Measurements from ENCODE around the gene LENG1.

The LENG1 gene

GRCh38 chr19:54152267-54152666 lies 7.3 kb downstream of the LENG1 start:
- no peak for TF ChIP-seq EZH2phosphoT487 (conservative IDR thresholded peaks at IDR 0.05; ENCODE audit: low read length)
- TF ChIP-seq CTCF (IDR thresholded peaks at IDR 0.05; ENCODE audit: insufficient read depth, low read length, poor library complexity, severe bottlenecking), result no peak
- H3K27me3 ChIP-seq (ENCODE audit: low read length), result no peaks in the 10 kb centered on the region
- no peak overlapping the region for H3K27ac ChIP-seq (ENCODE audit: low read depth, low read length)
- no peak overlapping the region for H2AFZ ChIP-seq (ENCODE audit: low read depth, low read length, severe bottlenecking)
- no peak overlapping the region for H3K4me3 ChIP-seq (ENCODE audit: insufficient read depth, low read length, poor library complexity, severe bottlenecking)
- H3K79me2 ChIP-seq (ENCODE audit: insufficient read depth, low read length), result no peaks in the 10 kb centered on the region
- no peak overlapping the region for H3K9ac ChIP-seq (ENCODE audit: low read length)
- H3K4me2 ChIP-seq (ENCODE audit: low read depth, low read length, poor library complexity, severe bottlenecking), result no peak overlapping the region
- H3K9me3 ChIP-seq (ENCODE audit: insufficient read depth, low read length), result no peaks in the 10 kb centered on the region
- no peaks in the 10 kb centered on the region for H3K36me3 ChIP-seq (ENCODE audit: low read length)
- peaks cover 8% of the 10 kb centered on the region; the same call in 1 of the 2 replicates for H3F3A ChIP-seq (ENCODE audit: insufficient read depth)
- no peaks in the 10 kb centered on the region for H3K9me2 ChIP-seq (replicated peaks; ENCODE audit: insufficient read depth, low read length)
- H4K20me1 ChIP-seq (ENCODE audit: low read depth, low read length), result no peaks in the 10 kb centered on the region

GRCh38 chr19:54151362-54152035 lies 8.0 kb downstream of the LENG1 start:
- H3K36me3 ChIP-seq (ENCODE audit: low read length), result no peaks in the 10 kb centered on the region
- no peaks in the 10 kb centered on the region for H4K20me1 ChIP-seq (ENCODE audit: low read depth, low read length)
- peaks cover 8% of the 10 kb centered on the region; the same call in 1 of the 2 replicates for H3F3A ChIP-seq (ENCODE audit: insufficient read depth)

GRCh38 chr19:54149021-54149812 lies 10.3 kb downstream of the LENG1 start:
- Histone ChIP-seq H3K79me2 (ENCODE audit: insufficient read depth, low read length) (no peaks in the 10 kb centered on the region), H3K27ac (ENCODE audit: low read depth, low read length) (no peak overlapping the region), H3K27me3 (ENCODE audit: low read length) (no peaks in the 10 kb centered on the region), H3K4me2 (ENCODE audit: low read depth, low read length, poor library complexity, severe bottlenecking) (no peak overlapping the region), H3F3A (ENCODE audit: insufficient read depth) (peaks cover 2% of the 10 kb centered on the region; the same call in 1 of the 2 replicates), H3K9ac (ENCODE audit: low read length) (no peak overlapping the region), H3K9me3 (ENCODE audit: insufficient read depth, low read length) (no peaks in the 10 kb centered on the region), H2AFZ (ENCODE audit: low read depth, low read length, severe bottlenecking) (no peak overlapping the region), H3K4me3 (ENCODE audit: insufficient read depth, low read length, poor library complexity, severe bottlenecking) (no peak overlapping the region), H3K36me3 (ENCODE audit: low read length) (peaks cover 3% of the 10 kb centered on the region; the same call in 1 of the 2 replicates), H4K20me1 (ENCODE audit: low read depth, low read length) (no peaks in the 10 kb centered on the region), H3K9me2 (replicated peaks; ENCODE audit: insufficient read depth, low read length) (no peaks in the 10 kb centered on the region)
- TF ChIP-seq CTCF (IDR thresholded peaks at IDR 0.05; ENCODE audit: insufficient read depth, low read length, poor library complexity, severe bottlenecking) (no peak), EZH2phosphoT487 (conservative IDR thresholded peaks at IDR 0.05; ENCODE audit: low read length) (no peak)

More at GRCh38 chr19:54151362-54152035, 8.0 kb downstream of the LENG1 start:
- Histone ChIP-seq H3K4me2 (ENCODE audit: low read depth, low read length, poor library complexity, severe bottlenecking) (no peak overlapping the region), H3K9me3 (ENCODE audit: insufficient read depth, low read length) (no peaks in the 10 kb centered on the region), H3K79me2 (ENCODE audit: insufficient read depth, low read length) (no peaks in the 10 kb centered on the region), H2AFZ (ENCODE audit: low read depth, low read length, severe bottlenecking) (no peak overlapping the region), H3K27ac (ENCODE audit: low read depth, low read length) (no peak overlapping the region), H3K9ac (ENCODE audit: low read length) (no peak overlapping the region), H3K27me3 (ENCODE audit: low read length) (no peaks in the 10 kb centered on the region), H3K9me2 (replicated peaks; ENCODE audit: insufficient read depth, low read length) (no peaks in the 10 kb centered on the region), H3K4me3 (ENCODE audit: insufficient read depth, low read length, poor library complexity, severe bottlenecking) (no peak overlapping the region)
- no peak for TF ChIP-seq CTCF (IDR thresholded peaks at IDR 0.05; ENCODE audit: insufficient read depth, low read length, poor library complexity, severe bottlenecking)
- TF ChIP-seq EZH2phosphoT487 (conservative IDR thresholded peaks at IDR 0.05; ENCODE audit: low read length), result no peak
